ENCODE data around the gene BASP1. TPM values are rescaled to one million over a fixed set of nuclear protein-coding genes. Genes with fewer than 3 reads are reported as not detected.

Gene BASP1
- total and polyA plus RNA-seq, 8 donors, result 0.23 to 8.3 (median 1.8) TPM

- intact Hi-C loops (cut with DNase I), result no loop called here
- H3K4me3 ChIP-seq, result no peak overlapping the region
- WGBS, 2 donors, result 60 to 65% methylated on average over 2 of the region's 2 CpGs
- H3K4me1 ChIP-seq, result no peaks in the 10 kb centered on the region
- no peak for ATAC-seq
- DNase-seq, result no peak
- no peaks in the 10 kb centered on the region for H3K36me3 ChIP-seq
- no peak overlapping the region for H3K27ac ChIP-seq
- no peaks in the 10 kb centered on the region for H3K27me3 ChIP-seq
- H3K9me3 ChIP-seq, result no peaks in the 10 kb centered on the region
- no peak for FAIRE-seq
- TF ChIP-seq, protein P1, sequence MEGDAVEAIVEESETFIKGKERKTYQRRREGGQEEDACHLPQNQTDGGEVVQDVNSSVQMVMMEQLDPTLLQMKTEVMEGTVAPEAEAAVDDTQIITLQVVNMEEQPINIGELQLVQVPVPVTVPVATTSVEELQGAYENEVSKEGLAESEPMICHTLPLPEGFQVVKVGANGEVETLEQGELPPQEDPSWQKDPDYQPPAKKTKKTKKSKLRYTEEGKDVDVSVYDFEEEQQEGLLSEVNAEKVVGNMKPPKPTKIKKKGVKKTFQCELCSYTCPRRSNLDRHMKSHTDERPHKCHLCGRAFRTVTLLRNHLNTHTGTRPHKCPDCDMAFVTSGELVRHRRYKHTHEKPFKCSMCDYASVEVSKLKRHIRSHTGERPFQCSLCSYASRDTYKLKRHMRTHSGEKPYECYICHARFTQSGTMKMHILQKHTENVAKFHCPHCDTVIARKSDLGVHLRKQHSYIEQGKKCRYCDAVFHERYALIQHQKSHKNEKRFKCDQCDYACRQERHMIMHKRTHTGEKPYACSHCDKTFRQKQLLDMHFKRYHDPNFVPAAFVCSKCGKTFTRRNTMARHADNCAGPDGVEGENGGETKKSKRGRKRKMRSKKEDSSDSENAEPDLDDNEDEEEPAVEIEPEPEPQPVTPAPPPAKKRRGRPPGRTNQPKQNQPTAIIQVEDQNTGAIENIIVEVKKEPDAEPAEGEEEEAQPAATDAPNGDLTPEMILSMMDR (IDR thresholded peaks at IDR 0.05), result no peak
Measured at GRCh38 chr5:17283121-17283415, 65.6 kb downstream of the BASP1 start.

GRCh38 chr5:17287501-17288155, 70.2 kb downstream of the BASP1 start:
- no peak for ATAC-seq
- WGBS, 2 donors, result 54 to 65% methylated on average over 4 of the region's 4 CpGs

DNA sequence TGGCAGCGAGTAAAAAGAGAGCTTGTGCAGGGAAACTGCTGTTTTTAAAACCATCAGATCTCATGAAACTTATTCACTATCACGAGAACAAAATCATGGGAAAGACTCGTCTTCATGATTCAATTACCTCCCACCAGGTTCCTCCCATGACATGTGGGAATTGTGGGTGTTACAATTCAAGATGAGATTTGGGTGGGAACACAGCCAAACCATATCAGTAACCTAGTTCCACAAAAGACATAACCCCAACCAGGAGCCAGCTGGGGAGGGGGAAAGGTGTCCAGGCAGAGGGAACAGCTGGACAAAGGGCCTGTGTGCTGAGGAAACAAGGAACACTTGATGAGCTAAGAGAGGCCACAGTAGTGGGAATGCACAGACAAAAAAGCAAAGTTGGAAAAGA, 71.1 kb downstream of the BASP1 start:
- no peak for FAIRE-seq
- WGBS, 2 donors, result 84 to 87% methylated on average over 3 of the region's 3 CpGs
- no peaks in the 10 kb centered on the region for H3K36me3 ChIP-seq

More at GRCh38 chr5:17287501-17288155, 70.2 kb downstream of the BASP1 start:
- H3K4me1 ChIP-seq, result no peaks in the 10 kb centered on the region
- TF ChIP-seq, protein P1 (IDR thresholded peaks at IDR 0.05), result no peak
- H3K9me3 ChIP-seq, result no peaks in the 10 kb centered on the region
- no peak overlapping the region for H3K4me3 ChIP-seq
- intact Hi-C loops (cut with DNase I), result no loop called here
- no peak overlapping the region for H3K27ac ChIP-seq
- DNase-seq (no peak), FAIRE-seq (no peak)
- H3K36me3 ChIP-seq, result no peaks in the 10 kb centered on the region
- no peaks in the 10 kb centered on the region for H3K27me3 ChIP-seq

GRCh38 chr5:17289681-17290539, 72.5 kb downstream of the BASP1 start:
- TF ChIP-seq, protein P1 (IDR thresholded peaks at IDR 0.05), result no peak
- 45 to 56% methylated on average over 16 of the region's 16 CpGs for WGBS, 2 donors
- Histone ChIP-seq H3K36me3 (no peaks in the 10 kb centered on the region), H3K4me3 (no peak overlapping the region), H3K9me3 (no peaks in the 10 kb centered on the region), H3K27ac (no peak overlapping the region), H3K27me3 (no peaks in the 10 kb centered on the region), H3K4me1 (no peaks in the 10 kb centered on the region)
- ATAC-seq (no peak), FAIRE-seq (no peak), DNase-seq (no peak)
- intact Hi-C loops (cut with DNase I), result no loop called here

More for the DNA sequence above, 71.1 kb downstream of the BASP1 start:
- intact Hi-C loops (cut with DNase I), result no loop called here
- Histone ChIP-seq H3K4me1 (no peaks in the 10 kb centered on the region), H3K4me3 (no peak overlapping the region), H3K9me3 (no peaks in the 10 kb centered on the region), H3K27ac (no peak overlapping the region), H3K27me3 (no peaks in the 10 kb centered on the region)
- TF ChIP-seq, protein P1 (IDR thresholded peaks at IDR 0.05), result no peak
- DNase-seq, result no peak
- ATAC-seq, result no peak

GRCh38 chr5:17290540-17290974, 73.1 kb downstream of the BASP1 start:
- FAIRE-seq (no peak), DNase-seq (no peak), ATAC-seq (no peak)
- no peak overlapping the region for H3K4me3 ChIP-seq
- no peaks in the 10 kb centered on the region for H3K27me3 ChIP-seq
- WGBS, 2 donors, result 72 to 83% methylated on average over 9 of the region's 9 CpGs
- no peaks in the 10 kb centered on the region for H3K9me3 ChIP-seq
- H3K4me1 ChIP-seq, result no peaks in the 10 kb centered on the region
- no peaks in the 10 kb centered on the region for H3K36me3 ChIP-seq
- TF ChIP-seq, protein P1 (IDR thresholded peaks at IDR 0.05), result no peak
- intact Hi-C loops (cut with DNase I), result no loop called here
- H3K27ac ChIP-seq, result no peak overlapping the region
